Erythroblast (primary cell): ENCODE data around the gene SLC5A9.

Experiments
- GATA1 ChIP-seq: IDR thresholded peaks from 2 replicates; pipeline ENCODE4 v1.6.1; 2011; ENCODE audit warnings: low read depth, mild to moderate bottlenecking, control low read depth, low read length, moderate library complexity
- POLR2A ChIP-seq: IDR thresholded peaks from 2 replicates; pipeline ENCODE4 v1.6.1; 2011; ENCODE audit warnings: mild to moderate bottlenecking, low read length

DNA sequence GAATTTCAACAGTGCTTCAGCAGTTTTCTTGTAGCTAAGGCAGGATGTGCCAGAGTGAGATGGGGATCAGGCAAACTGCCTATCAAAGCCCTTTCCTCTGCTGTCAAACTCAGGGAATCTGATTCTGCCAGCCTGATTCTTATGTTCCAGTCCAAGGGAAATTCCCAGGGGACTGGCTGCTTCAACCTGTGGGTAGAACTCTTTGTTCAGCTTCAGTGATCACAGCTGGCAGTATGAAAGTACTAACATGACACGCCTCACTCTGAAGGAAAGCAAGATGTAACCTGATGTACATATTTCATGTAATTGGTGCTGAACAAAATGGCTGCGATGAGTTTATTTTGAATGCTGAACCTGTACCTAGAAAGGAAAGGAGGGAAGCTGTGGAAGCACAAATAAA lies 40.1 kb upstream of the SLC5A9 start:
- no peak for TF ChIP-seq POLR2A
- TF ChIP-seq GATA1: no peak
